HepG2 (cell line): ENCODE data around the gene ZER1. TPM values are rescaled to one million over a fixed set of nuclear protein-coding genes. Genes with fewer than 3 reads are reported as not detected.

Experiments
- AGO2 ChIP-seq: fragments of 200-400 bp; formaldehyde crosslinking; optimal IDR thresholded peaks from 2 replicates; pipeline ENCODE3; 2017; ENCODE audit warnings: mild to moderate bottlenecking, low read depth, low read length, moderate library complexity
- CENPX ChIP-seq: sonication (generic); formaldehyde crosslinking; IDR thresholded peaks from 2 replicates; pipeline ENCODE4 v1.9.0; 2021; ENCODE audit warnings: mild to moderate bottlenecking, missing genetic modification reagents, moderate library complexity
- KLF16 ChIP-seq, 2 experiments: sonication (generic) in 1 of 2; formaldehyde crosslinking in 1 of 2; IDR thresholded peaks; 2 replicates each; pipeline versions ENCODE4 v1.6.1 to v1.8.0; 2016 to 2023; ENCODE audit warnings: missing genetic modification reagents in 2 of 2, missing compliant biosample characterization in 1 of 2
- NAIF1 ChIP-seq: sonication (generic); formaldehyde crosslinking; IDR thresholded peaks from 2 replicates; pipeline ENCODE4 v1.5.0; 2020; ENCODE audit warnings: mild to moderate bottlenecking, missing genetic modification reagents, borderline replicate concordance
- NCOR1 ChIP-seq: fragments of 200-600 bp; sonication (generic); IDR thresholded peaks from 2 replicates; pipeline ENCODE4 v1.7.0; 2017; ENCODE audit warnings: antibody characterized with exemption, low read length, borderline replicate concordance
- NFATC3 ChIP-seq: sonication (generic); formaldehyde crosslinking; IDR thresholded peaks from 2 replicates; pipeline ENCODE4 v1.5.1; 2020; ENCODE audit warnings: mild to moderate bottlenecking, missing genetic modification reagents
- NKX3-1 ChIP-seq: sonication (generic); formaldehyde crosslinking; IDR thresholded peaks from 2 replicates; pipeline ENCODE4 v1.5.0; 2020; ENCODE audit warnings: missing genetic modification reagents
- RBM39 ChIP-seq: fragments of 200-400 bp; formaldehyde crosslinking; IDR thresholded peaks from one replicate; pipeline ENCODE4 v1.6.1; 2018; ENCODE audit warnings: antibody characterized with exemption, mild to moderate bottlenecking, low read depth, low read length; ENCODE audit not compliant: poor library complexity, severe bottlenecking
- TBX3 ChIP-seq: fragments of 450-650 bp; IDR thresholded peaks from 2 replicates; pipeline ENCODE4 v1.6.1; 2017; ENCODE audit warnings: antibody characterized with exemption, mild to moderate bottlenecking, inconsistent platforms, borderline replicate concordance
- U2AF1 ChIP-seq: fragments of 200-400 bp; formaldehyde crosslinking; optimal IDR thresholded peaks from 2 replicates; pipeline ENCODE3; 2017; ENCODE audit warnings: mild to moderate bottlenecking, low read depth, low read length
- XRCC5 ChIP-seq: fragments of 200-400 bp; formaldehyde crosslinking; optimal IDR thresholded peaks from 2 replicates; pipeline ENCODE3; 2017; ENCODE audit warnings: mild to moderate bottlenecking, low read length
- ZC3H13 ChIP-seq: sonication (generic); formaldehyde crosslinking; IDR thresholded peaks from 2 replicates; pipeline ENCODE4 v1.8.1; 2023; ENCODE audit warnings: mild to moderate bottlenecking, missing genetic modification reagents, moderate library complexity
- ZFP37 ChIP-seq: sonication (generic); formaldehyde crosslinking; IDR thresholded peaks from 2 replicates; pipeline ENCODE4 v1.4.0; 2020; ENCODE audit warnings: missing genetic modification reagents, borderline replicate concordance
- ZNF234 ChIP-seq: sonication (generic); formaldehyde crosslinking; conservative IDR thresholded peaks from 2 replicates; pipeline ENCODE4 v1.5.1; 2020; ENCODE audit warnings: mild to moderate bottlenecking, missing genetic modification reagents
- ZNF30 ChIP-seq: sonication (generic); formaldehyde crosslinking; IDR thresholded peaks from 2 replicates; pipeline ENCODE4 v1.5.0; 2020; ENCODE audit warnings: mild to moderate bottlenecking, missing genetic modification reagents
- ZNF550 ChIP-seq: sonication (generic); formaldehyde crosslinking; IDR thresholded peaks from 2 replicates; pipeline ENCODE4 v1.4.0; 2020; ENCODE audit warnings: mild to moderate bottlenecking, missing genetic modification reagents, borderline replicate concordance
- ZNF670 ChIP-seq: sonication (generic); formaldehyde crosslinking; IDR thresholded peaks from 2 replicates; pipeline ENCODE4 v1.8.0; 2022; ENCODE audit warnings: mild to moderate bottlenecking, missing genetic modification reagents, borderline replicate concordance
- ZSCAN9 ChIP-seq: IDR thresholded peaks from 2 replicates; pipeline ENCODE4 v1.6.1; 2016; ENCODE audit warnings: borderline replicate concordance
- polyA plus RNA-seq, 8 experiments: library from polyadenylated mRNA; depleted of rRNA in 3 of 8; stranded (reverse) in 7 of 8; unstranded in 1 of 8; fragments of >200 nt; fragmentation: Illumina TruSeq in 4 of 8; extraction: Trizol in 4 of 8; gene quantifications; 2 replicates each; pipeline versions ENCODE4 v1.2.1 to v1.2.3, GENCODE V29; 2011 to 2016; ENCODE audit warnings: low read depth in 4 of 8, missing spikeins in 1 of 8, mixed read lengths in 1 of 8; ENCODE audit not compliant: insufficient read depth in 1 of 8
- total RNA-seq, 5 experiments: library from RNA; depleted of rRNA; stranded (reverse); fragments of >200 nt; fragmentation: Illumina TruSeq; extraction: Trizol; gene quantifications; 2 replicates each; pipeline ENCODE4 v1.2.3, GENCODE V29; 2016; ENCODE audit warnings: low read depth in 1 of 5
- TF ChIP-seq, protein P1 (sequence below): sonication (generic); formaldehyde crosslinking; IDR thresholded peaks from 2 replicates; pipeline ENCODE4 v1.5.1; 2020; ENCODE audit warnings: missing genetic modification reagents, mild to moderate bottlenecking, borderline replicate concordance
- TF ChIP-seq, protein P2 (sequence below): sonication (generic); formaldehyde crosslinking; IDR thresholded peaks from 2 replicates; pipeline ENCODE4 v1.9.0; 2021; ENCODE audit warnings: mild to moderate bottlenecking, missing genetic modification reagents
- TF ChIP-seq, protein P3 (sequence below): sonication (generic); formaldehyde crosslinking; IDR thresholded peaks from 2 replicates; pipeline ENCODE4 v1.5.0; 2020; ENCODE audit warnings: missing genetic modification reagents

The ZER1 gene
- total and polyA plus RNA-seq, 2 of the 13 experiments (the other 11 are each of a cell fraction or from before 2014, with no cell fraction given) = 7.7 to 40.0 TPM

DNA sequence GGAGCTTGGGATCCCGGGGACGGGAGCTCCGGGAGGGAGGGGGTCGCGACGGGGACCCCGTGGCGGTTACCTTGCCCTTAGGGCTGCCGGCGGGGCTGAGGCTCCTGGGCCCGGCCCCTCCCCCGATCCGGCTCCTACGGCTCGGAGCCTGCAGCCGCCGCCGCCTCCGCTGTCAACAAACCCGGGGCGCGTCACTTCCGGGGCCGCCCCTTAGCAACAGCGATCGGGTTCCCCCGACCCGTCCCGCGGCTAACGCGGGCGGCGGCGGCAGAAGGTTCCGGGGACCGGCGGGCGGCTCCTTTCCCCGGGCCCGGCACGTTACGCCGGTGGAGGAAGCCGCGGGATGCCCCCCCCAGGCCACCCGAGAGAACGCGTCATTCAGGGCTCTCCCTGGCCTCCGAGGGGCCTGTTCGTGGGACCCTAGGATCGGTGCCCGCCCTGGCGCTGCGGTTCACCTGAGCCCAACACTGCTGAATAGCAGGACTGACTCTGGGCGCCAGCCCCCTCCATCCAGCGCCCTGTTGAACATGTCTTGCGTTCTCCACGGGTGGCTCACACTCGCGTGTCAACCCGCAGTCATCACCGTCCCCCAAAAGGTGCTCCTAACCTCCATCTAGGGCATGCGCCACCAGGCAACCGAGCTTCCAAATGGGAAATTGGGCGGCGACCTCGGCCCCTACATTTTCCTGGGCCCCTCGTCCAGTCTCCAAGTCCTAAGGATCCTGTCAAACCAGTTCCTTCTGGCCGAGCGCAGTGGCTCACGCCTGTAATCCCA, at the start of gene ZER1 (continued):
- TF ChIP-seq ZFP37 (CRISPR knock-in tag) (no peak), ZSCAN9 (CRISPR knock-in tag) (no peak), ZNF234 (no peak), ZNF670 (CRISPR knock-in tag) (0 out of 2 replicates have a peak, but pooled peaks have one; percentile 75), AGO2 (no peak), TBX3 (0 out of 2 replicates have a peak, but pooled peaks have one; percentile 38), NCOR1 (peak; percentile 34; the same call in 1 of the 2 replicates), RBM39 (no peak), ZNF30 (CRISPR knock-in tag) (no peak; the same call in 1 of the 2 replicates), U2AF1 (no peak), XRCC5 (peak; percentile 91), NKX3-1 (CRISPR knock-in tag) (no peak), ZNF550 (0 out of 2 replicates have a peak, but pooled peaks have one; percentile 30), NAIF1 (CRISPR knock-in tag) (0 out of 2 replicates have a peak, but pooled peaks have one; percentile 47), ZC3H13 (CRISPR knock-in tag) (no peak; the same call in 1 of the 2 replicates), NFATC3 (CRISPR knock-in tag) (peak; percentile 74; the same call in 1 of the 2 replicates), KLF16 (CRISPR knock-in tag; IDR thresholded peaks at IDR 0.05) (peak in 1 of 2 experiments; percentile 98; a peak in 2 of 4 replicates), CENPX (CRISPR knock-in tag) (no peak)
- TF ChIP-seq, protein P1, sequence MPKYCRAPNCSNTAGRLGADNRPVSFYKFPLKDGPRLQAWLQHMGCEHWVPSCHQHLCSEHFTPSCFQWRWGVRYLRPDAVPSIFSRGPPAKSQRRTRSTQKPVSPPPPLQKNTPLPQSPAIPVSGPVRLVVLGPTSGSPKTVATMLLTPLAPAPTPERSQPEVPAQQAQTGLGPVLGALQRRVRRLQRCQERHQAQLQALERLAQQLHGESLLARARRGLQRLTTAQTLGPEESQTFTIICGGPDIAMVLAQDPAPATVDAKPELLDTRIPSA = 0 out of 2 replicates have a peak, but pooled peaks have one; percentile 60
- TF ChIP-seq, protein P2, sequence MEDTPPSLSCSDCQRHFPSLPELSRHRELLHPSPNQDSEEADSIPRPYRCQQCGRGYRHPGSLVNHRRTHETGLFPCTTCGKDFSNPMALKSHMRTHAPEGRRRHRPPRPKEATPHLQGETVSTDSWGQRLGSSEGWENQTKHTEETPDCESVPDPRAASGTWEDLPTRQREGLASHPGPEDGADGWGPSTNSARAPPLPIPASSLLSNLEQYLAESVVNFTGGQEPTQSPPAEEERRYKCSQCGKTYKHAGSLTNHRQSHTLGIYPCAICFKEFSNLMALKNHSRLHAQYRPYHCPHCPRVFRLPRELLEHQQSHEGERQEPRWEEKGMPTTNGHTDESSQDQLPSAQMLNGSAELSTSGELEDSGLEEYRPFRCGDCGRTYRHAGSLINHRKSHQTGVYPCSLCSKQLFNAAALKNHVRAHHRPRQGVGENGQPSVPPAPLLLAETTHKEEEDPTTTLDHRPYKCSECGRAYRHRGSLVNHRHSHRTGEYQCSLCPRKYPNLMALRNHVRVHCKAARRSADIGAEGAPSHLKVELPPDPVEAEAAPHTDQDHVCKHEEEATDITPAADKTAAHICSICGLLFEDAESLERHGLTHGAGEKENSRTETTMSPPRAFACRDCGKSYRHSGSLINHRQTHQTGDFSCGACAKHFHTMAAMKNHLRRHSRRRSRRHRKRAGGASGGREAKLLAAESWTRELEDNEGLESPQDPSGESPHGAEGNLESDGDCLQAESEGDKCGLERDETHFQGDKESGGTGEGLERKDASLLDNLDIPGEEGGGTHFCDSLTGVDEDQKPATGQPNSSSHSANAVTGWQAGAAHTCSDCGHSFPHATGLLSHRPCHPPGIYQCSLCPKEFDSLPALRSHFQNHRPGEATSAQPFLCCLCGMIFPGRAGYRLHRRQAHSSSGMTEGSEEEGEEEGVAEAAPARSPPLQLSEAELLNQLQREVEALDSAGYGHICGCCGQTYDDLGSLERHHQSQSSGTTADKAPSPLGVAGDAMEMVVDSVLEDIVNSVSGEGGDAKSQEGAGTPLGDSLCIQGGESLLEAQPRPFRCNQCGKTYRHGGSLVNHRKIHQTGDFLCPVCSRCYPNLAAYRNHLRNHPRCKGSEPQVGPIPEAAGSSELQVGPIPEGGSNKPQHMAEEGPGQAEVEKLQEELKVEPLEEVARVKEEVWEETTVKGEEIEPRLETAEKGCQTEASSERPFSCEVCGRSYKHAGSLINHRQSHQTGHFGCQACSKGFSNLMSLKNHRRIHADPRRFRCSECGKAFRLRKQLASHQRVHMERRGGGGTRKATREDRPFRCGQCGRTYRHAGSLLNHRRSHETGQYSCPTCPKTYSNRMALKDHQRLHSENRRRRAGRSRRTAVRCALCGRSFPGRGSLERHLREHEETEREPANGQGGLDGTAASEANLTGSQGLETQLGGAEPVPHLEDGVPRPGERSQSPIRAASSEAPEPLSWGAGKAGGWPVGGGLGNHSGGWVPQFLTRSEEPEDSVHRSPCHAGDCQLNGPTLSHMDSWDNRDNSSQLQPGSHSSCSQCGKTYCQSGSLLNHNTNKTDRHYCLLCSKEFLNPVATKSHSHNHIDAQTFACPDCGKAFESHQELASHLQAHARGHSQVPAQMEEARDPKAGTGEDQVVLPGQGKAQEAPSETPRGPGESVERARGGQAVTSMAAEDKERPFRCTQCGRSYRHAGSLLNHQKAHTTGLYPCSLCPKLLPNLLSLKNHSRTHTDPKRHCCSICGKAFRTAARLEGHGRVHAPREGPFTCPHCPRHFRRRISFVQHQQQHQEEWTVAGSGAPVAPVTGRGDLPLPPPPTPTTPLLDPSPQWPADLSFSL (CRISPR knock-in tag) = 0 out of 2 replicates have a peak, but pooled peaks have one; percentile 33
- TF ChIP-seq, protein P3, sequence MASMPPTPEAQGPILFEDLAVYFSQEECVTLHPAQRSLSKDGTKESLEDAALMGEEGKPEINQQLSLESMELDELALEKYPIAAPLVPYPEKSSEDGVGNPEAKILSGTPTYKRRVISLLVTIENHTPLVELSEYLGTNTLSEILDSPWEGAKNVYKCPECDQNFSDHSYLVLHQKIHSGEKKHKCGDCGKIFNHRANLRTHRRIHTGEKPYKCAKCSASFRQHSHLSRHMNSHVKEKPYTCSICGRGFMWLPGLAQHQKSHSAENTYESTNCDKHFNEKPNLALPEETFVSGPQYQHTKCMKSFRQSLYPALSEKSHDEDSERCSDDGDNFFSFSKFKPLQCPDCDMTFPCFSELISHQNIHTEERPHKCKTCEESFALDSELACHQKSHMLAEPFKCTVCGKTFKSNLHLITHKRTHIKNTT (CRISPR knock-in tag) = no peak
